Osteoblast (primary cell): ENCODE results near the gene RREB1. TPM values are rescaled to one million over a fixed set of nuclear protein-coding genes. Genes with fewer than 3 reads are reported as not detected.

Experiments used
- DNase-seq: peaks from one replicate; pipeline ENCODE4 v3.0.0; 2011; ENCODE audit warnings: low spot score, mixed read lengths; ENCODE audit not compliant: insufficient read length; ENCODE audit errors: missing footprints
- H2AFZ ChIP-seq: 2 replicates; pipeline ENCODE4 v1.6.0; 2011; ENCODE audit warnings: mild to moderate bottlenecking, low read length
- H3K27ac ChIP-seq: 2 replicates; pipeline ENCODE4 v1.5.1; 2011; ENCODE audit warnings: mild to moderate bottlenecking, low read depth, low read length, moderate library complexity
- H3K27me3 ChIP-seq: 2 replicates; pipeline ENCODE4 v1.6.0; 2012; ENCODE audit warnings: mild to moderate bottlenecking, control low read depth, inconsistent platforms, low read length, moderate library complexity; ENCODE audit not compliant: insufficient read depth
- H3K36me3 ChIP-seq: 2 replicates; pipeline ENCODE4 v1.5.1; 2011; ENCODE audit warnings: mild to moderate bottlenecking, low read length, control low read depth, moderate library complexity; ENCODE audit not compliant: insufficient read depth
- H3K4me1 ChIP-seq: 2 replicates; pipeline ENCODE4 v1.5.1; 2011; ENCODE audit warnings: mild to moderate bottlenecking, low read length, control low read depth, moderate library complexity; ENCODE audit not compliant: insufficient read depth
- H3K4me2 ChIP-seq: 2 replicates; pipeline ENCODE4 v1.6.0; 2011; ENCODE audit warnings: mild to moderate bottlenecking, low read length; ENCODE audit not compliant: insufficient read depth
- H3K4me3 ChIP-seq: fragments of 200-600 bp; sonication (generic); 3 replicates; pipeline ENCODE4 v1.5.1; 2012; ENCODE audit warnings: mild to moderate bottlenecking, low read length, inconsistent platforms; ENCODE audit not compliant: insufficient read depth
- H3K79me2 ChIP-seq: 2 replicates; pipeline ENCODE4 v1.6.0; 2012; ENCODE audit warnings: mild to moderate bottlenecking, low read length, control low read depth, inconsistent platforms; ENCODE audit not compliant: insufficient read depth
- H3K9me3 ChIP-seq: 2 replicates; pipeline ENCODE4 v1.5.1; 2011; ENCODE audit warnings: low read depth, low read length, control low read depth
- H4K20me1 ChIP-seq: 2 replicates; pipeline ENCODE4 v1.6.0; 2012; ENCODE audit warnings: mild to moderate bottlenecking, low read length, control low read depth; ENCODE audit not compliant: insufficient read depth
- total RNA-seq: library from RNA; depleted of rRNA; stranded (reverse); fragments of >200 nt; gene quantifications from 2 replicates; pipeline ENCODE4 v1.2.3, GENCODE V29; 2012
- TF ChIP-seq, protein P1 (sequence below): IDR thresholded peaks from 2 replicates; pipeline ENCODE4 v1.5.1; 2011; ENCODE audit warnings: mild to moderate bottlenecking, low read depth, low read length, moderate library complexity; ENCODE audit errors: extremely low read depth

Gene RREB1
- total RNA-seq, 1 donor: 29.3 TPM

DNA sequence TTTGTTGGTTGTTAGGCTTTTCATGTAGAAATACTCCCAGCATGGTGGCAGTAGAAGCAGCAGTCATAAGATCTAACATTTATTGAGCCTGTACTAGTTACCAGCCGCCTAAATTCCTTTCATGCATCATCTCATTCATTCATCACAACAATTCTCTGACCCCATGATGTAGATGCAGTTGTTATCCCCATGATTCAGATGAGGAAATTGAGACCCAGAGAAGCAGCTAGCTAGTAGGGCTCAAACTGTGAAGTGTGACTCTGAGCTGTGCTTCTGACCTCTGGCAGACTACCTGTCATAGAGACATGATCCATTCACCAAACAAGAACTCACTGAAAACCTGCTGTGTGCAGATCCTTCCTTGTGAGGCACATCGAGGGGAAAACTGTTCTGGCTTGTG is 16.9 kb downstream of the RREB1 start:
- Histone ChIP-seq H3K79me2 (peaks cover 100% of the 10 kb centered on the region), H3K4me3 (no peak overlapping the region), H4K20me1 (peaks cover 69% of the 10 kb centered on the region), H3K4me2 (no peak overlapping the region), H3K9me3 (no peaks in the 10 kb centered on the region), H3K27ac (peak overlapping the region; percentile 56), H3K36me3 (peaks cover 12% of the 10 kb centered on the region), H3K27me3 (no peaks in the 10 kb centered on the region), H3K4me1 (peaks cover 7% of the 10 kb centered on the region), H2AFZ (no peak overlapping the region)
- TF ChIP-seq, protein P1, sequence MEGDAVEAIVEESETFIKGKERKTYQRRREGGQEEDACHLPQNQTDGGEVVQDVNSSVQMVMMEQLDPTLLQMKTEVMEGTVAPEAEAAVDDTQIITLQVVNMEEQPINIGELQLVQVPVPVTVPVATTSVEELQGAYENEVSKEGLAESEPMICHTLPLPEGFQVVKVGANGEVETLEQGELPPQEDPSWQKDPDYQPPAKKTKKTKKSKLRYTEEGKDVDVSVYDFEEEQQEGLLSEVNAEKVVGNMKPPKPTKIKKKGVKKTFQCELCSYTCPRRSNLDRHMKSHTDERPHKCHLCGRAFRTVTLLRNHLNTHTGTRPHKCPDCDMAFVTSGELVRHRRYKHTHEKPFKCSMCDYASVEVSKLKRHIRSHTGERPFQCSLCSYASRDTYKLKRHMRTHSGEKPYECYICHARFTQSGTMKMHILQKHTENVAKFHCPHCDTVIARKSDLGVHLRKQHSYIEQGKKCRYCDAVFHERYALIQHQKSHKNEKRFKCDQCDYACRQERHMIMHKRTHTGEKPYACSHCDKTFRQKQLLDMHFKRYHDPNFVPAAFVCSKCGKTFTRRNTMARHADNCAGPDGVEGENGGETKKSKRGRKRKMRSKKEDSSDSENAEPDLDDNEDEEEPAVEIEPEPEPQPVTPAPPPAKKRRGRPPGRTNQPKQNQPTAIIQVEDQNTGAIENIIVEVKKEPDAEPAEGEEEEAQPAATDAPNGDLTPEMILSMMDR: no peak
- peak; percentile 80 for DNase-seq

DNA sequence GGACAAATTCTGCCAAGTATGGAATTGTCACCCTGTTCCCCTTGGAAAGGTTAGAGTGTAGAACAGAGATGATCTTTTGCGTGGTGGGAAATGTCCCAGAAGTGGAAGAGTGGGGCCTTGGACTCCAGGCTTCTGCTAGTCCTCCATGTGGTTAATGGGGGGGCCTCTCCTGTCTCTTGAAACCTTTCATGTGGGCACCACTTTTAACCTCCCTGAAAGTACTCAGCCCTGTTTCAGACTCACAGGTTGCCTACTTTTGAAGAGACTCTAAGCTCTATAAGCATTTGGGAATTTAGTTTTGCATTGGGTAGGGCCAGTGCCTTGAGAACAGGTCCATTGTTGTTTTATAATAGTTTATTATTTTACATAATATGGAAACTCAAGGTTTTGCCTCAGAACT is 17.5 kb downstream of the RREB1 start:
- TF ChIP-seq, protein P1: no peak
- H3K4me1 ChIP-seq: peaks cover 12% of the 10 kb centered on the region
- H3K4me2 ChIP-seq: no peak overlapping the region
- H3K9me3 ChIP-seq: no peaks in the 10 kb centered on the region
- H2AFZ ChIP-seq: no peak overlapping the region
- peaks cover 100% of the 10 kb centered on the region for H3K79me2 ChIP-seq
- peaks cover 73% of the 10 kb centered on the region for H4K20me1 ChIP-seq
- no peak overlapping the region for H3K4me3 ChIP-seq
- no peak for DNase-seq
- no peaks in the 10 kb centered on the region for H3K27me3 ChIP-seq
- peaks cover 12% of the 10 kb centered on the region for H3K36me3 ChIP-seq
- H3K27ac ChIP-seq: no peak overlapping the region

DNA sequence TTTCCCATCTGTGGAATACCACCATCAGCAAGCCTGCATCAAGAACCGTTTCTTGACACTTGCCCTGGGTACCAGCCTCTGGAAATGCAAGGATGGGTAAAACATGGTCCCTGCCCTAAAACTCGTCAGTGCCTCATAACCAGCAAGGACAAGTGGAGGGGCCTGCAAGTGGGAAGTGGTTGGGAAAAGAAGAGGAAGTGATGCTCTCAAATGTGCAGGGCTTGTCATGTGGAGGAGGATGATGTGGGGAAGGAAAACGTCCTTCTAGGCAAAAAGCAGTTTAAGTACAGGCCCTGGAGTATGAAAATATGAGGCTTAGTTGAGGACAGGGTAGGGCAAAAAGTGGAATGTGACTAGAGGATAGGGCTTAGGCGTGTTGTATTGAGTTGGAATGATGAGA is 19.0 kb downstream of the RREB1 start:
- no peak overlapping the region for H3K4me3 ChIP-seq
- H3K36me3 ChIP-seq: peaks cover 12% of the 10 kb centered on the region
- peaks cover 98% of the 10 kb centered on the region for H3K79me2 ChIP-seq
- peaks cover 70% of the 10 kb centered on the region for H4K20me1 ChIP-seq
- no peak for DNase-seq
- TF ChIP-seq, protein P1: no peak
- H2AFZ ChIP-seq: no peak overlapping the region
- H3K27ac ChIP-seq: no peak overlapping the region
- H3K9me3 ChIP-seq: no peaks in the 10 kb centered on the region
- H3K4me1 ChIP-seq: peaks cover 16% of the 10 kb centered on the region
- no peak overlapping the region for H3K4me2 ChIP-seq
- H3K27me3 ChIP-seq: no peaks in the 10 kb centered on the region

DNA sequence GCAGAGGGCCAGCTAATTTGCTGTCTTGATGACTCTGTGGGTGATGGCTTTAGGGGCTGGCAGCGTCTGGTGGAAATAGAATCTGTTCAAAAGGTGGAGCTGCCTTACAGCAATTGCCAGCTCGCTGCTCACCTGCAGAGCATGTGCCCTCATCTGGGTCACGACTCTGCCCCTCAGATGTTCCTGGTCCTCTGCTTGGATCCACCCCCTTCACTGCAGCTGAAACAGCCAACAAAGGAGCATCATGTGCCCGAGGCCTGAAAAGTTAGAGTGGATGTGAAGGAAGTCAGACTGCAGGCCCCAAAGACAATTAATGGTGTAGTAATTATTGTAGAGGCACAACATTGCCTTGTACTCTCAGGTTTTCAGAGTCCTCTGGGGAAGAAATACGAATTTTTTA is 19.9 kb downstream of the RREB1 start:
- Histone ChIP-seq H3K4me3 (no peak overlapping the region), H3K36me3 (peaks cover 8% of the 10 kb centered on the region), H2AFZ (no peak overlapping the region), H3K27me3 (no peaks in the 10 kb centered on the region), H4K20me1 (peaks cover 69% of the 10 kb centered on the region), H3K27ac (no peak overlapping the region), H3K79me2 (peaks cover 97% of the 10 kb centered on the region), H3K4me2 (no peak overlapping the region), H3K9me3 (no peaks in the 10 kb centered on the region), H3K4me1 (peaks cover 16% of the 10 kb centered on the region)
- TF ChIP-seq, protein P1: no peak
- DNase-seq: no peak
